IPS-NIHi7 (cell line): Measurements from ENCODE around the gene FMN2.
"Not testable (repeated sequence)": the region's sequence is repeated elsewhere in the genome, so short reads cannot be mapped to it uniquely, and the experiment has no call there.

ENCODE experiments used
- DNase-seq: peaks from one replicate; pipeline ENCODE4 v3.0.0; 2012; ENCODE audit warnings: mixed read lengths; ENCODE audit errors: extremely low spot score

Gene FMN2

DNA sequence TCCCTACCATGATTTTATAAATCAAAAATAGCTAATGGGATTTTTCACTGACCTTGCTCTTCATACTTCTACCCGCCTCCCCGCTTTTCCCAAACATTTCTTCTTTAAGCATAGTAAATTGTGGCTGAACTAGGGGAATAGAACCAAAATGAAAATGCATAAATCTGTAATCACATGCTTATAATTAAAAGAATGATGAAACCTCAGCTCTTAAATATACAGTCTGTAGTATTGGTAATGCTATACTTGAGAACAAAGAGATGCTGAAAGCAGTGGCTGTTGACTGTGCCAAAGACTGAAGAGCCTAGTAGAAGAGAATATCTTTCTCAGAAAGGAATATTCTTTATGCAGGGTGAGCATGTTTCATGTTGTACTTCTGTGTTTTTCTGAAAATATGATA, 271.1 kb downstream of the FMN2 start:
- DNase-seq, result no peak

DNA sequence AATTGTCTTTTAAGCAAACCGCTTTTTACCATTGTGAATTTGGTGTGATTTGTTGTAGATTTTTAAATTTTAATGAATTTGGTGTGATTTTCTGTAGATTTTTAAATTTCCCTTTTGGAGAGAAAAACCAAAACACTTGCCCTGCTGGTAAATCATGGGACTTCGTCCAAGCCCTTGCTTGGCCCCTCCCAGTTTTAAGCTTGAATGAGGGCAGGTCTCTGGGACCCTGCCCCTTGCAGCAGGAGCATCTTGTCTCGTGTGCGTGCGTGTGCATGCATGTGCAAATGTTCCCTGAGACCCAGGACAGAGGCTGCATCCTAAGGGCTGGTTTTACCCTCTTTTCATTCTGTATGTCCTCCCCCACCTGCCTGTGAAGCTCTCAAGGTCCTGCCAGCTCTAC, 271.6 kb downstream of the FMN2 start:
- peak; percentile 23 for DNase-seq

DNA sequence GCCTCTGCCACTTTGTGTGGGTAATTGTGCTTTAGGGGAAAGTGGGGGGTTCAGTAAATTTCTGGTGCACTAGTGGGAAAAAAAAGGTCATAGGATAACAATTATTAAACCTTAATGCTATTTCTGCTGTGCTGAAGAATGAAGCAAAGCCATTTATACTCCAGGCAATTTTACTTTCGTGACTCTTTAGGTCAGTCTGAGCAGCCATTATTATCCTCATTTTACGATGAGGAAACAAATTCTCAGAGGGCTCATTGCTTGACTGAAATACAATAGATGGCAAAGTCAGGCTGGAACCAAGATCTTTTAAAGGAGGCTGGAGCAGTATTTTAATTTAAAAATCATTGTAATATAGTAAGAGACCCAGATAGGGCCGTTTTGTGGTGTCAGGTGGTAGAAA, 272.2 kb downstream of the FMN2 start:
- DNase-seq, result no peak

DNA sequence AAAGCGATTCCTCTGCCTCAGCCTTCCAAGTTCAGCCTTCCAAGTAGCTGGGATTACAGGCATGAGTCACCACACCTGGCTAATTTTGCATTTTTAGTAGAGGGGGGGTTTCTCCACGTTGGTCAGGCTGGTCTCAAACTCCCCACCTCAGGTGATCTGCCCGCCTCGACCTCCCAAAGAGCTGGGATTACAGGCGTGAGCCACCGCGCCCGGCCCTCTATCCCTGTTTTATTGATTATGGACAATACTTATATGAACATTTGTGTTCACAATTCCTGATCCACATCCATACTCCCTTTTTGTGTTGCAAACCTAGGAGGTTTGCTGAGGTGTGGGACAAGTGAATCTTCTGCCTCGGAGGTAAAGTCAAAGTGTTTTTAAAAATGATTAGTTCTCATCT, 275.0 kb downstream of the FMN2 start:
- DNase-seq, result no peak

GRCh38 chr1:240385551-240385950, 293.9 kb downstream of the FMN2 start:
- no peak for DNase-seq

DNA sequence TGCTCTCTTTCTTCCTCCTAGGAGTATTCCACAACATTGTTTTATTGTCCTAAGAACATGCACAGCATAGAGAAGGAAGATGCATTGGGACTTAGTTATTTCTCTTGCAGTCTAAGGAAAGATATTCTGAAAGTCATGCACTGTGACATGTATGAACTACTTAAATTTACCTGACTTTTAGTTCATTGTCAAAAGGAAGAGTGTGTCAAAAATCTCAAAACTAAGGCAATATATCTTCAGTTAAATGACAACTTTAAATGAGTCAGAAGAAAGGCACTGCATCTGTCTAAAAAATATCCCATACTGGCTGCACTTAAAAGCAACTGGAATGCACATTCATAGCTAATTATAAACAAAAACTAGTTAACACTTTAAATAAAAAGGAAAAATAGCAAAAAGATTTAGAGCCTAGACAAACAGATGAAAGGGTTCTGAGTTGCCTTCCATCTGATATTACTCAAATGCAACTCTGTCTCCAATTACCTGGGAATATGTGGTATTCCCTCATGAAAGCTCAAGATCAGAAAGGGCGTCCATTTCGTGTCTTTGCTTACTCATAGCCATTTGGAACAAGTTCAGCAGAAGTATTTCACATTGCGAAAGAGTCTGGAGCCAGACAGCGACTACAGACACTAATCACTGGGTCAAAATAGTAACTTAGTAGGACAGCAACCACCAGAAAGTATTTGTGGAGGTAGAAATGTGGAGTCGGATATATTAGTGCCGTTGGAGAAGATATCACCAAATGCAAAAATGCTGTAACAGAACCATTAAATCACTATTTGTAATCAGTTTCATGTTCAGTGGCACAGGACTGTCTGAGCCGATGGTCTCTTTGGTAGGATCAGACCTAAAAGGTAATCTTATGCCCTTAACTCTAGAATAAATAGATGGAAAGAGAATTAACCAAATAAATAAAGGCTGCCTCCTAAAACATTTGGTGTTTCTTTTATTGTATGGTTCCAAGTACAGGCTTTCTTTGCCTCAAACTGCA, 294.6 kb downstream of the FMN2 start:
- no peak for DNase-seq

GRCh38 chr1:240387051-240387450, 295.4 kb downstream of the FMN2 start:
- no peak for DNase-seq

DNA sequence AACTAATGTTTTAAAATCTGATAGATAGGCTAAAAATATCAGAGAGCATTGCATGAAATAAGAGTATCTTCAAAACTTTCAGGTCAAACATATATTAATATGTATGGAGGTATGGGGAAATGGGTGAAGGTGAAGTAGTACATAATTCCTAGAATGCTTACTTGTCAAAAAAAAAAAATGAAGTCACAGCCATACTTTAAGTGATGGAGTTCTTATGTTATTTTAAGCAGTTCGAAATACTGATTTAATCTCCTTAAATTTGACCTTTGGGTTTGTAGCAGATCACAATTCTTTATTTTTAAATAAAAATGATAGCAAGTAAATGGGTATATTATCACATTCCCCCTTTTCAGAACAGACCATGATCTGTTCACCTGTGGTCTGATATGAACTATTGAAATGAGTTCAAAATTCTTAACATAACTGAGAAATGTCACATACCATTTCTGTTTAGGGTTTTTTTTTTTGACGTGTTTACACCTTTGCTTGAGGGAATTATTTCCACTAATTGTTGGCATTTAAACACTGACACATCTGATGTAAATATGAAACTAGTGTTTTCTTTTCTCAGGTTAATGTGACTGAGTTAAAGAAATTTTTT, 300.1 kb downstream of the FMN2 start:
- DNase-seq, result no peak

- no peak for DNase-seq
These were observed 302.7 kb downstream of the FMN2 start for GRCh38 chr1:240394353-240394752.

DNA sequence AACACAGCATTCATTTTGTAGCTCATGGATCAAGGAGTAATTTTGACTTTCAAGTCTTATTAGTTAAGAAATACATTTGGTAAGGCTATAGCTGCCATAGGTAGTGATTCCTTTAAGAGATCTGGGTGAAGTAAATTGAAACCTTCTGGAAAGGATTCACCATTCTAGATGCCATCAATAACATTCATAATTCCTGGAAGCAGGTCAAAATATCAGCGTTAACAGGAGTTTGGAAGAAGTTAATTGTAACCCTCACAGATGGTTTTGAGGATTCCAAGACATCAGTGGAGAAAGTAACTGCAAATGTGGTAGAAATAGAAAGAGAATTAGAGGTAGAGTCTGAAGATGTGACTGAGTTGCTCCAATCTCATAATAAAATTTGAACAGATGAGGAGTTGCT, 303.7 kb downstream of the FMN2 start:
- DNase-seq, result no peak

GRCh38 chr1:240399381-240399780, 307.7 kb downstream of the FMN2 start:
- DNase-seq, result peak; percentile 39

GRCh38 chr1:240401731-240402130, 310.0 kb downstream of the FMN2 start:
- DNase-seq, result no peak

DNA sequence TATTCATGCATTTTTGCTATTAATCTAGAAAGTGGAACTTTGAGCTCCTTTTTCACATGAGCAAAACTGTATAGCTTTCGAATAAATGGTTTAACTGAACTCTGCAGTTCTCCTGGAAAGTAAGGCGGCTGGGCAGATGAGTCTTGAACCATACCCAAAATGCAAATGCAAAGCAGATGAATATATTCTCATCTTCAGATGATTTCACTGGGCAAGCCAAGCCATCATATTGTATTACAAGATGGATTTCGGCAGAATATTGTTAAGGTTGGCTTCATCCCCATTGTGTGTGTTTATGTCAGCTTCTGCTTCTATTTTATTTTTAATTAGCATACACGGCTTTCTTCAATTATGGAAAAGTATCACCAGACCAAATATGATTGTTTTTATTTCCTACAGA, 310.6 kb downstream of the FMN2 start:
- DNase-seq, result no peak

DNA sequence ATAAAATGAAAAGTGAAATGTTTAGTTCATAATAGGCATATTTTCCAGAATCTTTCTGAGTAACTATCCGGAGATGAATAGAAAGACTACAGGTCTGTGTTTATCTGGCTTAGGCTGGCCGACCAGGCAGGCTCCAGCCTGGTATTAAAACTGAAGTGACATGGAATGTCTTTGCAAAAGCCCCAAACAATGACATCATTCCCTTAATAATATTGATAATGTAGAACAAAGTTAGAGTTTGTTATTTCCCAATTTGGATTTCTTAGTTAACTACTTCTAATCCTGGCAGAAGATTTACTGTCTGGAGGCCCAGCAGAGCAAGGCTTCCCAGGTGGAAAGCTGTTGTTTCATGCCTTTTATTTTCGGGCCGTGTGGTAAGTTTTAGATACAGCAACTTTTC, 312.6 kb downstream of the FMN2 start:
- no peak for DNase-seq

- no peak for DNase-seq
These were observed 314.1 kb downstream of the FMN2 start for GRCh38 chr1:240405751-240406150.

GRCh38 chr1:240407407-240407806, 315.7 kb downstream of the FMN2 start:
- DNase-seq, result no peak

GRCh38 chr1:240409615-240410014, 317.9 kb downstream of the FMN2 start:
- no peak for DNase-seq

- DNase-seq, result no peak
These were observed 322.0 kb downstream of the FMN2 start for GRCh38 chr1:240413732-240414131.

DNA sequence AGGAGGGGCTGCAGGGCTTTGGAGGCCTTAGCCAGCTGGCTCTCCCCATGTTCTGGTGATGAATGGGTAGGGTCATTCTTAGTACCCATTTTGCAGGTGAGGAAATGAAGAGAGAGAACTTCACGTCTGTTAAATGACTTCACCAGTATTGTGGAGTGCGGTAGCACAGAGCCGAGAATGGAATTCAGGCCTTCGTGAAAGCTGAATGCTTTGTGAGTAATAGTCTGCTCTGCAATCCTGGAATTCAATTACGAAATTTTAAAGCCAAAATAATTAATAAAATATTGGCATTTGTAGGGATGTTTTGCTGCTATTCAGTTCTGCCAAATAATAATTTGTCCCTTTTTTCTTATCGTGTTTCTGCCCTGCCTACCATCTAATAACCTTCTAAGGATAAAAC, 322.6 kb downstream of the FMN2 start:
- no peak for DNase-seq

- not testable (repeated sequence) for DNase-seq
These were observed 323.3 kb downstream of the FMN2 start for GRCh38 chr1:240415011-240415410.

- DNase-seq, result no peak
These were observed 323.8 kb downstream of the FMN2 start for GRCh38 chr1:240415532-240415931.

- DNase-seq, result no peak
These were observed 325.6 kb downstream of the FMN2 start for GRCh38 chr1:240417317-240417716.

DNA sequence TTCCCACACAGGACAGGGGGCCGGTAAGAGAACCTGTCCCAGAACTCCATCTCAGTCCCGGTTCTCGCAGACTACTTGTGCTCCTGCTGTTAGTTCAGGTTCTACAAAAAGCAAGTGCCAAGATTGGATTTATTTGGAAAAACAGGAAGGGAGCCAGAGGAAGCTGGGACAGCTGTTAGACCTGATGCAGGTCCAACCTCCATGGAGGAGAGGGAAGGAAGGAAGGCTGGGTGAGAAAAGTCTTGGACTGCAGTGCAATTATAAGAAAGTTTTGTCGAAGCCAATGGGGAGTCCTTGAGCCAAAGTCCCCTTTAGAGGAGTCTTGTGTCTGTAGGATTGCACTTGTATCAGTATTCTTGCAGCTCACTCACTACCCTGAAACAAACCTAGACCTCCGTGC, 329.1 kb downstream of the FMN2 start:
- no peak for DNase-seq
